Hippocampal formation (tissue), 2 donors: ENCODE data around the gene SHOX.
"Not testable (repeated sequence)": the region's sequence is repeated elsewhere in the genome, so short reads cannot be mapped to it uniquely, and the experiment has no call there.

Source experiments
- DNase-seq, 2 donors: peaks; one replicate each; lab custom pipeline; 2025; lab: John Stamatoyannopoulos, UW

Gene SHOX

GRCh38 chrX:630612-631496 is at the start of gene SHOX:
SHOX (plus strand) TSS chrX:630791; CDS start chrX:630898, 107 bp downstream.
- DNase-seq: no peak

GRCh38 chrX:581066-581465 is 49.5 kb upstream of the SHOX start:
- no peak for DNase-seq

- DNase-seq: no peak
Measured at GRCh38 chrX:581720-582298, 48.8 kb upstream of the SHOX start.

- DNase-seq: no peak
Measured at GRCh38 chrX:584572-584971, 46.0 kb upstream of the SHOX start.

GRCh38 chrX:585115-585808 is 45.3 kb upstream of the SHOX start:
- DNase-seq: no peak

- no peak for DNase-seq
Measured at GRCh38 chrX:586351-586750, 44.2 kb upstream of the SHOX start.

GRCh38 chrX:589261-589660 is 41.3 kb upstream of the SHOX start:
- DNase-seq: not testable (repeated sequence)

GRCh38 chrX:590693-591404 is 39.7 kb upstream of the SHOX start:
- no peak for DNase-seq

- no peak for DNase-seq
Measured at GRCh38 chrX:599837-600715, 30.5 kb upstream of the SHOX start.

GRCh38 chrX:603029-603428 is 27.6 kb upstream of the SHOX start:
- not testable (repeated sequence) for DNase-seq

GRCh38 chrX:604616-605015 is 26.0 kb upstream of the SHOX start:
- not testable (repeated sequence) for DNase-seq

GRCh38 chrX:608088-608487 is 22.5 kb upstream of the SHOX start:
- DNase-seq: not testable (repeated sequence)

- DNase-seq: no peak
Measured at GRCh38 chrX:614136-614535, 16.5 kb upstream of the SHOX start.

- DNase-seq: no peak
Measured at GRCh38 chrX:617401-617800, 13.2 kb upstream of the SHOX start.

GRCh38 chrX:617891-618290 is 12.7 kb upstream of the SHOX start:
- DNase-seq: no peak

- not testable (repeated sequence) for DNase-seq
Measured at GRCh38 chrX:618304-618703, 12.3 kb upstream of the SHOX start.

GRCh38 chrX:618761-619450 is 11.7 kb upstream of the SHOX start:
- DNase-seq: no peak

- DNase-seq: no peak
Measured at GRCh38 chrX:619451-619811, 11.2 kb upstream of the SHOX start.

GRCh38 chrX:619812-620531 is 10.6 kb upstream of the SHOX start:
- DNase-seq: no peak
